ENCODE data around the gene USH1C. TPM values are rescaled to one million over a fixed set of nuclear protein-coding genes. Genes with fewer than 3 reads are reported as not detected.

The USH1C gene
- total RNA-seq, 1 experiment from 2014 or later: 101 TPM

DNA sequence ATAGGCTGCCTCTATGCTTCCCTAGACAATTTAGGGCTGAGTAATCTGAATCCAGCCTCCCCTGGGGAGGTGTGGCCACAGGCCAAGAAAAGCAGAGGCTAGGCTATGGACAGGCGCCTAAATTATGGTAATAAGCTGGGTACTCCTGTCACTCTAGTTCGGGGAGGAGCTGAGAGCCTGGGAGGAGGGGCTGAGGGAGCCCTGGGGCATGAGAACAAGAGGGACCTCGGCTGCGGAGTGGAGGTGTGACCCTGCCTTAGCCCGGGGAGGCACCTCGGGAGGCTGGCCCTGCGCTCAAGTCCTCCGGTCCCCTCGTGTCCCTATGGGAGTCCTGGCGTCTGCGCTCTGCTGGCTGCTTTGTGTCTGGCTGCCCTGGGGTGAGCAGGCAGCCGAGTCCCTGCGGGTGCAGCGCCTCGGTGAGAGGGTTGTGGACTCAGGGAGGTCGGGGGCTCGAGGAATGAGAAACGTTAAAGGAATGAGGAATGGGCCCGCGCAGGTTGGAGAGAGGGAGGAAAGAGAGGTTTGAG, 2.9 kb upstream of the USH1C start, which contains the start of gene OTOG:
TSS of gene OTOG (plus strand) at position 209 of the 527 bp plus-strand sequence. CDS start at position 323, 114 bp downstream.
- intact Hi-C loops (cut with micrococcal nuclease; ENCODE audit: unreplicated experiment): no loop called here
- H3K27ac Mint-ChIP-seq (ENCODE audit: unreplicated experiment): peak within 1 kb of the TSS; percentile 56

DNA sequence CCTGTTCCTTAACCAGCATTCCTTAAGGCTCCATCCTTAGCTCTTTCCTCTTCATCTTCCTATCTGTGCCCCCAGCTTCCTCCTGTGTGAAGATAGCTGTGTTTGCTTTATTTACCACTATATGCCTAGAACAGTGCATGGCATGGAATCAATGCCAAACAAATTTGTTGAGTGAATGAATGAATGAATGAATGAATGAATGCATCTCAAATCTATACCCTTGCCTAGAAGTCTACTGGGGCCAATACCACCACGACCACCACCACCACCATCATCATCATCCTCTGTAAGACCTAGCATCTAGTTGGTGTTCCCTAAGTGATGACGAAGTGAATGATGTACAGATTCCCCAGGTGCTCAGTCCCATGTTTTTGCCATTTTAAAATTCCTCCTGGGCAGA, 2.0 kb upstream of the USH1C start:
- BruUV-seq (replicated peaks): no TSS peak
- peaks cover 27% of the 10 kb centered on the region for H3K4me1 ChIP-seq
- no peaks in the 10 kb centered on the region for H3K36me3 ChIP-seq (ENCODE audit: control insufficient read depth, insufficient read depth, low read length)
- peaks cover 37% of the 10 kb centered on the region for H3K4me1 Mint-ChIP-seq (ENCODE audit: low read depth, unreplicated experiment)
- H3K27ac Mint-ChIP-seq (ENCODE audit: unreplicated experiment): no peak overlapping the region
- H3K27me3 ChIP-seq (replicated peaks; ENCODE audit: control insufficient read depth, insufficient read depth, low read length): no peaks in the 10 kb centered on the region
- intact Hi-C loops (cut with micrococcal nuclease; ENCODE audit: unreplicated experiment): no loop called here
- peaks cover 31% of the 10 kb centered on the region for H3K36me3 Mint-ChIP-seq (ENCODE audit: insufficient read depth, unreplicated experiment)
- ChIA-PET CTCF (interaction anchor here (1.5 kb wide), 1 partner anchor 53 kb away, joined by 3 read pairs; no protein-coding TSS in a partner anchor), POLR2A (no interaction called here)
- H3K9me3 Mint-ChIP-seq (ENCODE audit: unreplicated experiment): no peaks in the 10 kb centered on the region
- H3K9me3 ChIP-seq: no peaks in the 10 kb centered on the region
- DNase-seq: no peak
- H3K4me3 Mint-ChIP-seq (ENCODE audit: unreplicated experiment): peak overlapping the region; percentile 26
- H3K27me3 Mint-ChIP-seq (ENCODE audit: insufficient read depth, unreplicated experiment): no peaks in the 10 kb centered on the region
- TF ChIP-seq, protein P1, sequence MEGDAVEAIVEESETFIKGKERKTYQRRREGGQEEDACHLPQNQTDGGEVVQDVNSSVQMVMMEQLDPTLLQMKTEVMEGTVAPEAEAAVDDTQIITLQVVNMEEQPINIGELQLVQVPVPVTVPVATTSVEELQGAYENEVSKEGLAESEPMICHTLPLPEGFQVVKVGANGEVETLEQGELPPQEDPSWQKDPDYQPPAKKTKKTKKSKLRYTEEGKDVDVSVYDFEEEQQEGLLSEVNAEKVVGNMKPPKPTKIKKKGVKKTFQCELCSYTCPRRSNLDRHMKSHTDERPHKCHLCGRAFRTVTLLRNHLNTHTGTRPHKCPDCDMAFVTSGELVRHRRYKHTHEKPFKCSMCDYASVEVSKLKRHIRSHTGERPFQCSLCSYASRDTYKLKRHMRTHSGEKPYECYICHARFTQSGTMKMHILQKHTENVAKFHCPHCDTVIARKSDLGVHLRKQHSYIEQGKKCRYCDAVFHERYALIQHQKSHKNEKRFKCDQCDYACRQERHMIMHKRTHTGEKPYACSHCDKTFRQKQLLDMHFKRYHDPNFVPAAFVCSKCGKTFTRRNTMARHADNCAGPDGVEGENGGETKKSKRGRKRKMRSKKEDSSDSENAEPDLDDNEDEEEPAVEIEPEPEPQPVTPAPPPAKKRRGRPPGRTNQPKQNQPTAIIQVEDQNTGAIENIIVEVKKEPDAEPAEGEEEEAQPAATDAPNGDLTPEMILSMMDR (IDR thresholded peaks at IDR 0.05; ENCODE audit: insufficient read depth in 1 of 2, low read depth in 1 of 2, low read length in 1 of 2, severe bottlenecking in 1 of 2, unreplicated experiment in 1 of 2): no peak
- no peak overlapping the region for H3K4me3 ChIP-seq (ENCODE audit: low read depth, low read length)

More for the DNA sequence above, 2.9 kb upstream of the USH1C start, which contains the start of gene OTOG:
- Histone ChIP-seq H3K4me1 (peaks cover 21% of the 10 kb centered on the region), H3K4me3 (ENCODE audit: low read depth, low read length) (no peak within 1 kb of the TSS), H3K36me3 (ENCODE audit: control insufficient read depth, insufficient read depth, low read length) (no peaks in the 10 kb centered on the region), H3K27me3 (replicated peaks; ENCODE audit: control insufficient read depth, insufficient read depth, low read length) (no peaks in the 10 kb centered on the region), H3K9me3 (no peaks in the 10 kb centered on the region)
- peak; percentile 47 to 79 for DNase-seq
- no peaks in the 10 kb centered on the region for H3K27me3 Mint-ChIP-seq (ENCODE audit: insufficient read depth, unreplicated experiment)
- peaks cover 26% of the 10 kb centered on the region for H3K36me3 Mint-ChIP-seq (ENCODE audit: insufficient read depth, unreplicated experiment)
- no TSS peak for BruUV-seq (replicated peaks)
- TF ChIP-seq, protein P1 (IDR thresholded peaks at IDR 0.05; ENCODE audit: insufficient read depth in 1 of 2, low read depth in 1 of 2, low read length in 1 of 2, severe bottlenecking in 1 of 2, unreplicated experiment in 1 of 2): no peak
- peak within 1 kb of the TSS; percentile 32 for H3K4me3 Mint-ChIP-seq (ENCODE audit: unreplicated experiment)
- H3K4me1 Mint-ChIP-seq (ENCODE audit: low read depth, unreplicated experiment): peaks cover 33% of the 10 kb centered on the region
- POLR2A ChIA-PET: interaction anchor here (1.0 kb wide), 1 partner anchor 13 kb away, joined by 3 read pairs; no protein-coding TSS in a partner anchor
- H3K9me3 Mint-ChIP-seq (ENCODE audit: unreplicated experiment): no peaks in the 10 kb centered on the region
- CTCF ChIA-PET: interaction anchor here (1.5 kb wide), 2 partner anchors 11 to 52 kb away, joined by 3 to 4 read pairs; no protein-coding TSS in a partner anchor

DNA sequence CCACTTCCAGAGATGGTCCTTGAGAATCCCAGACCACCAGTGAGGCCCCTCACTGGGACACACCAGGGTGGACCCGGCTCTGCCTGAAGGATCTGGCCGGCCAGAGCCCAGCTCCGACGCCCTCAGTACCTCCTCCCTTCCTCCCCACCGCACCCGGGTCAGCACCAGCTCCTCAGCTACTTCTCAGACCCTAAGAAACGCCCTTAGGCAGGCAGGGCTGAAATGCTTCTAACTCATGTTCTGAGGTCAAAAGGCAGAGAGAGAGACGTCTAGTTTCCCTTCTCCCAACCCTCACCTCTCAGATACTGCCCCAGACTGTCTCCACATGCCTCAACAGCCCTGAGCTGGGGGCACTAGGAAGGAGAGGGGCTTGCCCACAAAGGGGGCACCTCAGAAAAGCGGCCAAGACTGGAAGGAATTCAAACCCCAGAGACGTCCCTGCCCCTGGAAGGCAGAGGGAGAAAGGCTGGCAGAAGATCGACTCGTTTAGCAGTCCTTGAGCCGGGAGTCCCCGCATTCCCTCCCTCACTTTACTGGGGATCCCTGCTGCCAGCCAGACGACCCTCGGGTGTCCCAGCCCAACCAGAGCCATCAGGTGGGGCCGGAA, 539 bp downstream of the USH1C start:
- H3K4me3 Mint-ChIP-seq (ENCODE audit: unreplicated experiment): peak overlapping the region; percentile 72
- BruUV-seq (replicated peaks): no TSS peak
- H3K9me3 Mint-ChIP-seq (ENCODE audit: unreplicated experiment): no peaks in the 10 kb centered on the region
- ChIA-PET CTCF (interaction anchor here (0.5 to 2.1 kb wide), 10 partner anchors 9 to 770 kb away, joined by 4 to 17 read pairs (median 4); partner anchors contain the start of gene KCNJ11), POLR2A (interaction anchor here (0.6 to 1.4 kb wide), 4 partner anchors 12 to 1163 kb away, joined by 3 to 8 read pairs (median 4); no protein-coding TSS in a partner anchor)
- Histone ChIP-seq H3K9me3 (no peaks in the 10 kb centered on the region), H3K4me3 (ENCODE audit: low read depth, low read length) (peak overlapping the region; percentile 84), H3K36me3 (ENCODE audit: control insufficient read depth, insufficient read depth, low read length) (no peaks in the 10 kb centered on the region; the same call in 1 of the 2 replicates), H3K4me1 (peaks cover 51% of the 10 kb centered on the region), H3K27me3 (replicated peaks; ENCODE audit: control insufficient read depth, insufficient read depth, low read length) (no peaks in the 10 kb centered on the region)
- intact Hi-C loops (cut with micrococcal nuclease; ENCODE audit: unreplicated experiment): no loop called here
- TF ChIP-seq, protein P1 (IDR thresholded peaks at IDR 0.05; ENCODE audit: insufficient read depth in 1 of 2, low read depth in 1 of 2, low read length in 1 of 2, severe bottlenecking in 1 of 2, unreplicated experiment in 1 of 2): no peak
- H3K4me1 Mint-ChIP-seq (ENCODE audit: low read depth, unreplicated experiment): peaks cover 61% of the 10 kb centered on the region
- peak overlapping the region; percentile 80 for H3K27ac Mint-ChIP-seq (ENCODE audit: unreplicated experiment)
- DNase-seq: peak; percentile 47 to 58
- no peaks in the 10 kb centered on the region for H3K27me3 Mint-ChIP-seq (ENCODE audit: insufficient read depth, unreplicated experiment)
- H3K36me3 Mint-ChIP-seq (ENCODE audit: insufficient read depth, unreplicated experiment): peaks cover 52% of the 10 kb centered on the region

Data from Caco-2 (cell line).